Ovary (tissue), 9 donors: ENCODE data around the gene THAP8. TPM values are rescaled to one million over a fixed set of nuclear protein-coding genes. Genes with fewer than 3 reads are reported as not detected.

Source experiments
- DNase-seq, 5 donors: peaks; one replicate each; pipeline ENCODE4 v3.0.0-alpha.2; 2019 to 2020
- H3K27ac ChIP-seq, 2 donors: fragments of 200-600 bp; one replicate each; pipeline versions ENCODE4 v1.5.1 to v1.8.0; 2019 to 2022
- H3K27me3 ChIP-seq: fragments of 200-600 bp; one replicate; pipeline ENCODE4 v1.8.0; 2022
- H3K36me3 ChIP-seq: fragments of 200-600 bp; sonication (generic); one replicate; pipeline ENCODE4 v1.5.1; 2019
- H3K4me1 ChIP-seq: one replicate; pipeline ENCODE4 v1.8.1; 2013; ENCODE audit warnings: mild to moderate bottlenecking, moderate library complexity; ENCODE audit not compliant: insufficient read depth
- H3K4me3 ChIP-seq: fragments of 200-600 bp; sonication (generic); one replicate; pipeline ENCODE4 v1.5.1; 2017
- H3K9me3 ChIP-seq, 2 donors: fragments of 200-600 bp in 1 of 2; sonication (generic) in 1 of 2; one replicate each; pipeline versions ENCODE4 v1.5.1 to v1.8.1; 2013 to 2019; ENCODE audit warnings: mild to moderate bottlenecking in 1 of 2, moderate library complexity in 1 of 2
- CTCF ChIP-seq, 3 donors: fragments of 450-650 bp in 2 of 3; fragments of 200-600 bp in 1 of 3; IDR thresholded peaks; one replicate each; pipeline versions ENCODE4 v1.5.1 to v1.8.0; 2016 to 2022; ENCODE audit warnings: antibody characterized with exemption in 3 of 3, mild to moderate bottlenecking in 1 of 3
- EP300 ChIP-seq: sonication (generic); formaldehyde crosslinking; IDR thresholded peaks from one replicate; pipeline ENCODE4 v1.6.1; 2017; ENCODE audit warnings: antibody characterized with exemption
- POLR2A ChIP-seq: fragments of 450-650 bp; IDR thresholded peaks from one replicate; pipeline ENCODE4 v1.6.1; 2017; ENCODE audit warnings: antibody characterized with exemption, mild to moderate bottlenecking, moderate library complexity
- WGBS, 3 donors: extraction: QIAGEN DNeasy Blood & Tissue Kit in 1 of 3; methylation state at CpG; one replicate each; pipeline versions ENCODE4 v1.1.5 to v1.1.7; 2013 to 2017; 5-methylcytosine and 5-hydroxymethylcytosine counted together
- intact Hi-C, 4 donors: fragments of 100-400 bp; cut with DNase I; formaldehyde crosslinking; loops; one replicate each; pipeline versions ENCODE4 v1.11.0 to v1.15.1; 2022 to 2023
- polyA plus RNA-seq, 2 donors: library from polyadenylated mRNA; stranded (reverse); fragments of 200-250 nt in 1 of 2; fragments of 350-450 nt in 1 of 2; fragmentation: Illumina TruSeq in 1 of 2; extraction: RNeasy Lipid Tissue Mini Kit (QIAGEN cat#74804) in 1 of 2; gene quantifications; one replicate each; pipeline ENCODE4 v1.2.3, GENCODE V29; 2013 to 2014
- total RNA-seq, 7 donors: library from RNA; depleted of rRNA in 2 of 7; stranded (reverse); fragments of >200 nt in 2 of 7; fragmentation: NEBNext Ultra II Directional in 3 of 7; extraction: Animal tissue kit (Norgen Biotek cat#: 25700) in 3 of 7; gene quantifications; one replicate each; pipeline versions ENCODE4 v1.1.0 to v1.2.4, GENCODE V29; 2016 to 2023
- donor health status: DM: no; HTN: no; CAD: no; lungs with moderate emphysema.
- donor health status: DM: no; HTN: no; CAD: no.
- donor health status: Bipolar disorder and iron deficiency.
- donor health status: DM: yes; HTN: yes; CAD: no.
- donor health status: DM: no; HTN: no; CAD: no.
- donor health status: DM: yes; HTN: yes; CAD: no.

The THAP8 gene
- total and polyA plus RNA-seq, 9 donors: 1.9 to 7.9 (median 6.4) TPM

- no peaks in the 10 kb centered on the region for H3K9me3 ChIP-seq
These were observed 7.3 kb upstream of the THAP8 start for GRCh38 chr19:36061367-36061766.

GRCh38 chr19:36060430-36060829, 6.3 kb upstream of the THAP8 start:
- TF ChIP-seq POLR2A (no peak), EP300 (no peak), CTCF (IDR thresholded peaks at IDR 0.05) (no peak)
- peak in 2 of 5 donors; percentile 64 to 66 for DNase-seq
- H3K27ac ChIP-seq: no peak overlapping the region
- intact Hi-C loops: loop anchor here in 1 of 4 donors (10.0 kb wide), 1 partner anchor 104 kb away; no protein-coding TSS in a partner anchor
- H3K27me3 ChIP-seq: no peaks in the 10 kb centered on the region
- H3K4me1 ChIP-seq: no peaks in the 10 kb centered on the region
- no peaks in the 10 kb centered on the region for H3K9me3 ChIP-seq
- 70 to 73% (median 70%) methylated on average over 4 of the region's 4 CpGs for WGBS, 3 donors
- H3K4me3 ChIP-seq: no peak overlapping the region
- no peaks in the 10 kb centered on the region for H3K36me3 ChIP-seq

More at GRCh38 chr19:36061367-36061766, 7.3 kb upstream of the THAP8 start:
- intact Hi-C loops: loop anchor here in 1 of 4 donors (10.0 kb wide), 1 partner anchor 103 kb away; no protein-coding TSS in a partner anchor
- H3K36me3 ChIP-seq: no peaks in the 10 kb centered on the region
- H3K4me3 ChIP-seq: no peak overlapping the region
- no peaks in the 10 kb centered on the region for H3K4me1 ChIP-seq
- WGBS, 3 donors: 92 to 100% (median 93%) methylated on average over 2 of the region's 2 CpGs
- DNase-seq: no peak
- no peak overlapping the region for H3K27ac ChIP-seq
- H3K27me3 ChIP-seq: no peaks in the 10 kb centered on the region
- TF ChIP-seq CTCF (IDR thresholded peaks at IDR 0.05) (no peak), EP300 (no peak), POLR2A (no peak)

- DNase-seq: no peak
- WGBS, 3 donors: 61 to 73% (median 73%) methylated on average over 6 of the region's 6 CpGs
- Histone ChIP-seq H3K27ac (no peak overlapping the region), H3K36me3 (no peaks in the 10 kb centered on the region), H3K9me3 (no peaks in the 10 kb centered on the region), H3K4me1 (no peaks in the 10 kb centered on the region), H3K27me3 (no peaks in the 10 kb centered on the region), H3K4me3 (no peak overlapping the region)
- no peak for TF ChIP-seq POLR2A
- TF ChIP-seq CTCF (IDR thresholded peaks at IDR 0.05): no peak
- no peak for TF ChIP-seq EP300
- intact Hi-C loops: loop anchor here in 1 of 4 donors (10.0 kb wide), 1 partner anchor 55 kb away; the partner anchor contains the start of gene SYNE4
These were observed 5.3 kb upstream of the THAP8 start for GRCh38 chr19:36059180-36059910.

- DNase-seq: no peak
- WGBS, 3 donors: 88 to 96% (median 89%) methylated on average over 12 of the region's 12 CpGs
- intact Hi-C loops: loop anchor here in 1 of 4 donors (10.0 kb wide), 1 partner anchor 54 kb away; the partner anchor contains the start of gene SYNE4
These were observed 4.5 kb upstream of the THAP8 start for GRCh38 chr19:36058481-36059179.

More at GRCh38 chr19:36058481-36059179, 4.5 kb upstream of the THAP8 start:
- H3K27me3 ChIP-seq: no peaks in the 10 kb centered on the region
- H3K36me3 ChIP-seq: no peaks in the 10 kb centered on the region
- no peak overlapping the region for H3K27ac ChIP-seq
- no peaks in the 10 kb centered on the region for H3K9me3 ChIP-seq
- H3K4me3 ChIP-seq: no peak overlapping the region
- TF ChIP-seq EP300: no peak
- no peak for TF ChIP-seq CTCF (IDR thresholded peaks at IDR 0.05)
- no peak for TF ChIP-seq POLR2A
- H3K4me1 ChIP-seq: no peaks in the 10 kb centered on the region
